ENCODE results near the gene MCTP2.

MCTP2 gene

DNA sequence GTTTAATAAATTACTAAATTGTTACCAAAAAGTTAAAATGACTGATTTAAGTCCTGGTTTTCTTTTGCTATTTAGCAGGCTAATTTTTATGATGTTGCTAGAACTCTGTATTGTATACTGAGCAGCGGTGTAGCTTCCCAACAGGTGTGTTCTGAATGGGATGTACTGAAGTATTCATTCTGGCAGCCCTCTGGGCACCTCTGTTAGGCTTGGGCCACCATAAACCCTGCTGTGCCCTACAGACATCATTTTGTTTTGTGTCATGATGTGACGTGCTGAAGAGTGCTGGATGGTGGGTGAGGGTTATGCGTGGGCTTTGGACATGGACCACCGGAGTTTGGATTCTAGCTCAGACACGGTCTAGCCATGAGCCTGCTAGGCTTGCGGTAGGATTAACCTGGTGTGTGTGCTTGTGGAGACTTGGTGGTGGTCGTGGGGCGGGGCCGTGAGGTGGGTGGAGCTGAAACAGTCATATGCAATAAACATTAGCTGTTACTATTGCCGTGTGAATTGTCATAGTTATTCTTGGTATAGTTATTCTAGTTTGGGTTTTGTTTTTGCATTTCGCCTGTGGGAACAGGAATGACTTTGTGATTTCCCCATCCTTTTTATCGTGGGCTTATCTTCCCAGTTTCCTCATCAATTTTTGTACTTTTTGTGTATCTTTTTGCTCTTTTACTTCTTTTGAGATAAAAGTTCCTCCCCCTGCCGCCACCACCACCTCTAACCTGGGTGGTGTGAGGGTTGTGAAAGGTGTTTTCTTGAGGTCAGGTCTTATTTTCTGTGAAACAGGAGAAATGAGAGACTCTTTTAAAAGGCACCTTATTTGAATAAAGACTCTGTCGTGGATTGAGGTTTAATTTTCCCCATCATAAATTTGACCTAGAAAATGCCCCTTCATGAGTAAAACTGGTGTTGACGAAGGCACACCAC, 93.7 kb downstream of the MCTP2 start:
- Histone ChIP-seq H3K4me3 (replicated peaks; ENCODE audit: insufficient read depth, low read length) (no peak overlapping the region), H3K27ac (replicated peaks) (no peak overlapping the region), H3K27me3 (ENCODE audit: insufficient read depth, poor library complexity, severe bottlenecking) (no peaks in the 10 kb centered on the region)
- DNase-seq (ENCODE audit: low read depth in 1 of 2, low spot score in 1 of 2): no peak
- TF ChIP-seq POLR2AphosphoS5 (IDR thresholded peaks at IDR 0.05; ENCODE audit: low read depth) (no peak), GABPA (IDR thresholded peaks at IDR 0.05; ENCODE audit: low read depth) (no peak), SPI1 (IDR thresholded peaks at IDR 0.05; ENCODE audit: borderline replicate concordance, low read depth) (no peak)
- TF ChIP-seq, protein P1, sequence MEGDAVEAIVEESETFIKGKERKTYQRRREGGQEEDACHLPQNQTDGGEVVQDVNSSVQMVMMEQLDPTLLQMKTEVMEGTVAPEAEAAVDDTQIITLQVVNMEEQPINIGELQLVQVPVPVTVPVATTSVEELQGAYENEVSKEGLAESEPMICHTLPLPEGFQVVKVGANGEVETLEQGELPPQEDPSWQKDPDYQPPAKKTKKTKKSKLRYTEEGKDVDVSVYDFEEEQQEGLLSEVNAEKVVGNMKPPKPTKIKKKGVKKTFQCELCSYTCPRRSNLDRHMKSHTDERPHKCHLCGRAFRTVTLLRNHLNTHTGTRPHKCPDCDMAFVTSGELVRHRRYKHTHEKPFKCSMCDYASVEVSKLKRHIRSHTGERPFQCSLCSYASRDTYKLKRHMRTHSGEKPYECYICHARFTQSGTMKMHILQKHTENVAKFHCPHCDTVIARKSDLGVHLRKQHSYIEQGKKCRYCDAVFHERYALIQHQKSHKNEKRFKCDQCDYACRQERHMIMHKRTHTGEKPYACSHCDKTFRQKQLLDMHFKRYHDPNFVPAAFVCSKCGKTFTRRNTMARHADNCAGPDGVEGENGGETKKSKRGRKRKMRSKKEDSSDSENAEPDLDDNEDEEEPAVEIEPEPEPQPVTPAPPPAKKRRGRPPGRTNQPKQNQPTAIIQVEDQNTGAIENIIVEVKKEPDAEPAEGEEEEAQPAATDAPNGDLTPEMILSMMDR (IDR thresholded peaks at IDR 0.05; ENCODE audit: insufficient read depth, low read length): no peak
- TF ChIP-seq, protein P2, sequence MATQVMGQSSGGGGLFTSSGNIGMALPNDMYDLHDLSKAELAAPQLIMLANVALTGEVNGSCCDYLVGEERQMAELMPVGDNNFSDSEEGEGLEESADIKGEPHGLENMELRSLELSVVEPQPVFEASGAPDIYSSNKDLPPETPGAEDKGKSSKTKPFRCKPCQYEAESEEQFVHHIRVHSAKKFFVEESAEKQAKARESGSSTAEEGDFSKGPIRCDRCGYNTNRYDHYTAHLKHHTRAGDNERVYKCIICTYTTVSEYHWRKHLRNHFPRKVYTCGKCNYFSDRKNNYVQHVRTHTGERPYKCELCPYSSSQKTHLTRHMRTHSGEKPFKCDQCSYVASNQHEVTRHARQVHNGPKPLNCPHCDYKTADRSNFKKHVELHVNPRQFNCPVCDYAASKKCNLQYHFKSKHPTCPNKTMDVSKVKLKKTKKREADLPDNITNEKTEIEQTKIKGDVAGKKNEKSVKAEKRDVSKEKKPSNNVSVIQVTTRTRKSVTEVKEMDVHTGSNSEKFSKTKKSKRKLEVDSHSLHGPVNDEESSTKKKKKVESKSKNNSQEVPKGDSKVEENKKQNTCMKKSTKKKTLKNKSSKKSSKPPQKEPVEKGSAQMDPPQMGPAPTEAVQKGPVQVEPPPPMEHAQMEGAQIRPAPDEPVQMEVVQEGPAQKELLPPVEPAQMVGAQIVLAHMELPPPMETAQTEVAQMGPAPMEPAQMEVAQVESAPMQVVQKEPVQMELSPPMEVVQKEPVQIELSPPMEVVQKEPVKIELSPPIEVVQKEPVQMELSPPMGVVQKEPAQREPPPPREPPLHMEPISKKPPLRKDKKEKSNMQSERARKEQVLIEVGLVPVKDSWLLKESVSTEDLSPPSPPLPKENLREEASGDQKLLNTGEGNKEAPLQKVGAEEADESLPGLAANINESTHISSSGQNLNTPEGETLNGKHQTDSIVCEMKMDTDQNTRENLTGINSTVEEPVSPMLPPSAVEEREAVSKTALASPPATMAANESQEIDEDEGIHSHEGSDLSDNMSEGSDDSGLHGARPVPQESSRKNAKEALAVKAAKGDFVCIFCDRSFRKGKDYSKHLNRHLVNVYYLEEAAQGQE (IDR thresholded peaks at IDR 0.05; ENCODE audit: insufficient replicate concordance, low read depth): no peak

DNA sequence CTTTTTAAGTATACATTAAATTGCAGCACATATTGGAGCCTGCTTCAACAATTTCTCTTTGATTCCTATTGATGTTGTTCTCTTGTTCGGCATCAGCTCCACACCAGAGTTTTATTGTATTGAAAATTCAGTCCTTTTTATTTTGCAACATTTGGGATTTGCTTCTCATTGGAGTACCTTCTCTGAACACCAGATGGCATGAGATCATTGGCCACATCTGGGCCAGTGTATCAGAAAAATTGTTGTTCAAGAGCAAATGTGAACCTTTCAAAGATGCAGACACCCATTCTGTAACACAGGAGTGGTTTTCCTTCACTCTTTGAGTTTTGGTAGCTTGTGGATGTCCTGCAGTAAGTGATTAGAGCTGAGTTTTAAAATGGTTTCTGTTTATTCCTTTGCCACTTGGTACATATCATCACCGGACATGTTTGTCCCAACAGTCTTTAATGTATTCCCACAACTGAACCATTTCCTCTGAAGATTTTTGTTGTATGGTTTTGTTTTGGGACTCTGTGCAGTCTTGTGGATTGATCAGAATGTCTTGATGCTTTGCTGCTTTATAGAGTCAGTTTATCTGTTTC, 96.1 kb downstream of the MCTP2 start:
- DNase-seq (ENCODE audit: low read depth in 1 of 2, low spot score in 1 of 2): no peak
- Histone ChIP-seq H3K27ac (replicated peaks) (no peak overlapping the region), H3K4me3 (replicated peaks; ENCODE audit: insufficient read depth, low read length) (no peak overlapping the region), H3K27me3 (ENCODE audit: insufficient read depth, poor library complexity, severe bottlenecking) (no peaks in the 10 kb centered on the region)
- TF ChIP-seq, protein P1 (IDR thresholded peaks at IDR 0.05; ENCODE audit: insufficient read depth, low read length): peak; percentile 20
- TF ChIP-seq GABPA (IDR thresholded peaks at IDR 0.05; ENCODE audit: low read depth): no peak

DNA sequence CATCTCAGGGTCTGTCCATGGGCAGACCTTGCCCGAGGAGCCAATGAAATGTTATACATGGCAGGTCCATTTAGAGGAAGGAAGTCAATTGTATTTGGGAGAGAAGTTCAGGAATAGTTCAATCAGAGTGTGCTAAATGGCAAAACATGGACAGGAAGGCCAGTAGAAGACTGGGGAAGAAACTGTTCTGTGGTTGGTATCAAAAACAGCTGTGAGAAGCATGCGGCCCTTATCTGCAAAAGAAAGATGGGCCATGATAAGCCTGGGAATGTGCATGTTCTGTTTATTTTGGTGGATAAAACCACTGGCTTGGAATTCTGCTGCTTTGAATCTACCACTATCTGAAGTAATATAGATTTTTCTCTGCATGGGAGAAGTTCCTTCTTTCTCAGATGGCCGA, 100.4 kb downstream of the MCTP2 start:
- DNase-seq (ENCODE audit: low read depth in 1 of 2, low spot score in 1 of 2): no peak
- Histone ChIP-seq H3K27ac (replicated peaks) (no peak overlapping the region), H3K27me3 (ENCODE audit: insufficient read depth, poor library complexity, severe bottlenecking) (no peaks in the 10 kb centered on the region), H3K4me3 (replicated peaks; ENCODE audit: insufficient read depth, low read length) (no peak overlapping the region)
- TF ChIP-seq POLR2AphosphoS5 (IDR thresholded peaks at IDR 0.05; ENCODE audit: low read depth): no peak
- TF ChIP-seq SPI1 (IDR thresholded peaks at IDR 0.05; ENCODE audit: borderline replicate concordance, low read depth): no peak
- TF ChIP-seq, protein P1 (IDR thresholded peaks at IDR 0.05; ENCODE audit: insufficient read depth, low read length): no peak
- TF ChIP-seq, protein P2 (IDR thresholded peaks at IDR 0.05; ENCODE audit: insufficient replicate concordance, low read depth): no peak
- no peak for TF ChIP-seq GABPA (IDR thresholded peaks at IDR 0.05; ENCODE audit: low read depth)
